Measurements from ENCODE around the gene SOX1. TPM values are rescaled to one million over a fixed set of nuclear protein-coding genes. Genes with fewer than 3 reads are reported as not detected.

SOX1 gene
- total RNA-seq, 6 experiments from 2014 or later: not detected

DNA sequence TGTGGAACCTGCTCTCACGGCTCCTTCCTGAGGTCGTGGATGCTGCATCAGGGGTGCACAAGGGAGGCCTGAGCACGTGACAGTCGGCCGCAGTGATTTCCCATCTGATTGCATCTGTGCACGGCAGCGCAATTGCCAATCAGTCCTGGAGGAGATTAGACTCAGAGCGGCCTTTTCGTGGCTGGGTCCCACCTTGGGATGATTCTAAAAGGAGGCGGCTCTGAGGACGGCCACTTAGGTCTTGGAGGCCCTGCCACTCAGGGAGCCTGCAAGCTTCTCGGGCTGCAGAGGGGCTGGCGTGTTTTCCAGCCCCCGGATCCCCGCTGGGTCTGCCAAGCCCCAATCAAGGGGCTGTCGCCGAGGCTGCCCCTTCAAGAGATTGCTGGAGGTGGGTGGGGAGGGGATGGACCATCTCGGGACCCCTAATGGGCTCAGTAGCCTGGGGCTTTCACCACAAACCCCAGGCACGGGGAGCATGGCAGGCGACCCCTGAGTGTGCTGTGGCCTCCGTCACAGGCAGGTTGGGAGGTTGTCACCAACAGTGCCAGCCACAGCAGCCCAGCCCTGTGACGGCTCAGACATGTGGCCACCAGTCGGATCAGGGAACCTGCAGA is 51.6 kb downstream of the SOX1 start:
- Mint-ChIP-seq H3K4me3 (no peak overlapping the region), H3K27ac (no peak overlapping the region), H3K4me1 (ENCODE audit: low read depth) (no peaks in the 10 kb centered on the region), H3K9me3 (peaks cover 47% of the 10 kb centered on the region), H3K27me3 (ENCODE audit: insufficient read depth) (peaks cover under 1% of the 10 kb centered on the region), H3K36me3 (ENCODE audit: low read depth) (peaks cover 5% of the 10 kb centered on the region)
- DNase-seq: no peak
- TF ChIP-seq, protein P1, sequence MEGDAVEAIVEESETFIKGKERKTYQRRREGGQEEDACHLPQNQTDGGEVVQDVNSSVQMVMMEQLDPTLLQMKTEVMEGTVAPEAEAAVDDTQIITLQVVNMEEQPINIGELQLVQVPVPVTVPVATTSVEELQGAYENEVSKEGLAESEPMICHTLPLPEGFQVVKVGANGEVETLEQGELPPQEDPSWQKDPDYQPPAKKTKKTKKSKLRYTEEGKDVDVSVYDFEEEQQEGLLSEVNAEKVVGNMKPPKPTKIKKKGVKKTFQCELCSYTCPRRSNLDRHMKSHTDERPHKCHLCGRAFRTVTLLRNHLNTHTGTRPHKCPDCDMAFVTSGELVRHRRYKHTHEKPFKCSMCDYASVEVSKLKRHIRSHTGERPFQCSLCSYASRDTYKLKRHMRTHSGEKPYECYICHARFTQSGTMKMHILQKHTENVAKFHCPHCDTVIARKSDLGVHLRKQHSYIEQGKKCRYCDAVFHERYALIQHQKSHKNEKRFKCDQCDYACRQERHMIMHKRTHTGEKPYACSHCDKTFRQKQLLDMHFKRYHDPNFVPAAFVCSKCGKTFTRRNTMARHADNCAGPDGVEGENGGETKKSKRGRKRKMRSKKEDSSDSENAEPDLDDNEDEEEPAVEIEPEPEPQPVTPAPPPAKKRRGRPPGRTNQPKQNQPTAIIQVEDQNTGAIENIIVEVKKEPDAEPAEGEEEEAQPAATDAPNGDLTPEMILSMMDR (IDR thresholded peaks at IDR 0.05): no peak

DNA sequence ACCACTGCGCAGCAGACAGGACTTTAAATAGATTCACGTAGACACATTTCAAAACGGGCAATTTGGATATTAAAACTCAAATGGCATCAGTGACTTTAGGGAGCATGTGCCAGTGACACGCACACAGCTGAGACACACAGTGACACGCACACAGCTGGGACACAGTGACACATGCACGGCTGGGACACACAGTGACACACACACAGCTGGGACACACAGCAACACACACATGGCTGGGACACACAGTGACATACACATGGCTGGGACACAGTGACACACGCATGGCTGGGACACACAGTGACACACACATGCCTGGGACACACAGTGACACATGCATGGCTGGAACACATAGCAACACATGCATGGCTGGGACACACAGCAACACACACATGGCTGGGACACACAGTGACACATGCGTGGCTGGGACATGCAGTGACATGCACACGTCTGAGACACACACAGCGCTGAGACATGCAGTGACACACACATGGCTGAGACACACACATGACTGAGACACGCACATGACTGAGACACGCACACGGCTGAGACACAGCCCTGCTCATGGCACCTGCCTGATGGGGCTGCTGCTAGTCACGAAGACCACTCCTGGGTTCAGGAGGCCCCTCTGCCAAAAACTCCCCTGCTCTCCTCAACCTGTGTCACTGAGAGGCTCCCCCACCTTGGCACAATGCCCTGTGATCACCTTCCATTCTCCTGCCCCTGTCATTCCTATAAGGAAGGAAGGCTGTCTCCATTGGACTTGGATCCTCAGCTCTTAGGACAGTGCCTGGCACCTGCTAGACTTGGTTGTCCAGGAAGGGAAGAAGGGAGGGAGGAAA is 52.5 kb downstream of the SOX1 start:
- Mint-ChIP-seq H3K27ac (no peak overlapping the region), H3K4me1 (ENCODE audit: low read depth) (no peaks in the 10 kb centered on the region), H3K9me3 (peaks cover 43% of the 10 kb centered on the region), H3K4me3 (no peak overlapping the region), H3K36me3 (ENCODE audit: low read depth) (peaks cover 5% of the 10 kb centered on the region), H3K27me3 (ENCODE audit: insufficient read depth) (no peaks in the 10 kb centered on the region)
- no peak for DNase-seq
- TF ChIP-seq, protein P1 (IDR thresholded peaks at IDR 0.05): no peak

DNA sequence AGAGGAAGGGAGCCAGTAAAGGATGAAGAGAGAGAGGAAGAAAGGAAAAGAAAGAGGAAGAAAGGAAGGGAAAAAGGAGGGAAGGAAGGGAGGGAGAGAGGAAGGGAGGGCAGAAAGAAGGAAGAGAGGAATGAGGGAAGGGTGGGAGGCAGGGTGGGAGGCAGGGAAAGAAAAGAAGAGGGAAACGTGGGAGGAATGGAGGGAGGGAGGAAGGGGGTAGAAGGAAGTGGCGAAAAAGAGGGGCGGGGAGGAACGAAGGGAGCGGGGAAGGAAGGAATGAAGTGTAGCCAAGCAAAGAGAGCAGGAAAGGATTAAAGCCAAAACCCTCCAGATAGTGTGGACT is 53.1 kb downstream of the SOX1 start:
- Mint-ChIP-seq H3K4me1 (ENCODE audit: low read depth) (no peaks in the 10 kb centered on the region), H3K27ac (no peak overlapping the region), H3K36me3 (ENCODE audit: low read depth) (peaks cover 5% of the 10 kb centered on the region), H3K4me3 (no peak overlapping the region), H3K27me3 (ENCODE audit: insufficient read depth) (no peaks in the 10 kb centered on the region), H3K9me3 (peaks cover 39% of the 10 kb centered on the region)
- TF ChIP-seq, protein P1 (IDR thresholded peaks at IDR 0.05): no peak
- DNase-seq: no peak

Measured in HFFc6 (cell line).